HEK293 (cell line): ENCODE measurements around the gene DMBX1.
A peak's percentile ranks its signal among the peaks of the same experiment; 100 is the strongest.

Experiments
- CTCF ChIA-PET: fragments of 350-600 bp; formaldehyde crosslinking; extraction: SDS; loops from one replicate; lab custom pipeline; 2021; ENCODE audit warnings: antibody characterized with exemption; lab: Yijun Ruan, JAX
- POLR2A ChIA-PET: fragments of 300-600 bp; formaldehyde crosslinking; extraction: SDS; loops from one replicate; lab custom pipeline; 2020; ENCODE audit warnings: antibody characterized with exemption, inconsistent platforms; lab: Yijun Ruan, JAX
- H3K27ac ChIP-seq: fragments of 200-500 bp; sonication (Bioruptor generic); 2 replicates; pipeline ENCODE4 v1.5.1; 2014; ENCODE audit warnings: low read depth, low read length, control low read depth, inconsistent platforms; ENCODE audit errors: extremely low read depth
- H3K36me3 ChIP-seq, 2 experiments: fragments of 200-500 bp in 1 of 2; sonication (Bioruptor generic) in 1 of 2; 1 replicate in 1 of 2; 2 replicates in 1 of 2; pipeline ENCODE4 v1.5.1; 2014 to 2017; ENCODE audit warnings: inconsistent platforms in 2 of 2, low read length in 2 of 2; ENCODE audit not compliant: control insufficient read depth in 2 of 2, insufficient read depth in 1 of 2
- H3K4me1 ChIP-seq: fragments of 200-500 bp; sonication (Bioruptor generic); 2 replicates; pipeline ENCODE4 v1.5.1; 2014; ENCODE audit warnings: mild to moderate bottlenecking, low read length, inconsistent platforms; ENCODE audit not compliant: control insufficient read depth, insufficient read depth
- H3K4me3 ChIP-seq: 2 replicates; pipeline ENCODE4 v1.5.1; 2011; ENCODE audit warnings: low read depth, mild to moderate bottlenecking, control low read depth, low read length, moderate library complexity
- H3K9me3 ChIP-seq: fragments of 200-500 bp; sonication (Bioruptor generic); 2 replicates; pipeline ENCODE4 v1.5.1; 2014; ENCODE audit warnings: low read depth, low read length, inconsistent platforms; ENCODE audit not compliant: control insufficient read depth, insufficient read depth
- IKZF3 ChIP-seq: fragments of 450-650 bp; IDR thresholded peaks from 2 replicates; pipeline ENCODE4 v1.5.0; 2018; ENCODE audit warnings: missing biosample characterization, mild to moderate bottlenecking, missing genetic modification characterization, moderate library complexity
- RBAK ChIP-seq: fragments of 450-650 bp; formaldehyde crosslinking; IDR thresholded peaks from 2 replicates; pipeline ENCODE4 v1.5.1; 2016; ENCODE audit warnings: missing biosample characterization, missing genetic modification characterization
- ZBTB8A ChIP-seq: fragments of 450-650 bp; formaldehyde crosslinking; IDR thresholded peaks from 2 replicates; pipeline ENCODE4 v1.5.1; 2016; ENCODE audit warnings: missing biosample characterization, missing genetic modification characterization
- ZIC2 ChIP-seq: fragments of 450-650 bp; formaldehyde crosslinking; IDR thresholded peaks from 2 replicates; pipeline ENCODE4 v1.5.1; 2016; ENCODE audit warnings: missing biosample characterization, missing genetic modification characterization
- ZNF184 ChIP-seq: fragments of 450-650 bp; IDR thresholded peaks from 2 replicates; pipeline ENCODE4 v1.5.1; 2018; ENCODE audit warnings: missing biosample characterization, mild to moderate bottlenecking, missing genetic modification characterization
- ZNF239 ChIP-seq: fragments of 450-650 bp; formaldehyde crosslinking; IDR thresholded peaks from 2 replicates; pipeline ENCODE4 v1.5.1; 2016; ENCODE audit warnings: missing biosample characterization, missing genetic modification characterization
- ZNF423 ChIP-seq: fragments of 450-650 bp; formaldehyde crosslinking; IDR thresholded peaks from 2 replicates; pipeline ENCODE4 v1.5.1; 2016; ENCODE audit warnings: missing biosample characterization, missing genetic modification characterization
- ZNF501 ChIP-seq: fragments of 450-650 bp; formaldehyde crosslinking; IDR thresholded peaks from 2 replicates; pipeline ENCODE4 v1.5.1; 2016; ENCODE audit warnings: missing biosample characterization, missing genetic modification characterization
- ZNF549 ChIP-seq: fragments of 450-650 bp; IDR thresholded peaks from 2 replicates; pipeline ENCODE4 v1.5.1; 2018; ENCODE audit warnings: missing biosample characterization, missing genetic modification characterization, mild to moderate bottlenecking, inconsistent platforms, moderate library complexity
- ZSCAN16 ChIP-seq: fragments of 450-650 bp; formaldehyde crosslinking; IDR thresholded peaks from 2 replicates; pipeline ENCODE4 v1.5.1; 2016; ENCODE audit warnings: missing biosample characterization, missing genetic modification characterization
- TF ChIP-seq, protein P1 (sequence below): fragments of 450-650 bp; formaldehyde crosslinking; IDR thresholded peaks from 2 replicates; pipeline ENCODE4 v1.5.1; 2016; ENCODE audit warnings: missing biosample characterization, missing genetic modification characterization, borderline replicate concordance
- TF ChIP-seq, protein P2 (sequence below): fragments of 450-650 bp; formaldehyde crosslinking; IDR thresholded peaks from 2 replicates; pipeline ENCODE4 v1.5.1; 2017; ENCODE audit warnings: missing biosample characterization, mild to moderate bottlenecking, missing genetic modification characterization, moderate library complexity
- TF ChIP-seq, protein P3 (sequence below): fragments of 450-650 bp; formaldehyde crosslinking; IDR thresholded peaks from 2 replicates; pipeline ENCODE4 v1.5.1; 2017; ENCODE audit warnings: missing biosample characterization, missing genetic modification characterization
- TF ChIP-seq, protein P4 (sequence below): fragments of 450-650 bp; formaldehyde crosslinking; IDR thresholded peaks from 2 replicates; pipeline ENCODE4 v1.5.1; 2016; ENCODE audit warnings: missing biosample characterization, missing genetic modification characterization, low read depth
- TF ChIP-seq, protein P5 (sequence below): fragments of 450-650 bp; formaldehyde crosslinking; IDR thresholded peaks from 2 replicates; pipeline ENCODE4 v1.5.1; 2016; ENCODE audit warnings: missing biosample characterization, missing genetic modification characterization, low read depth
- TF ChIP-seq, protein P6 (sequence below): fragments of 450-650 bp; formaldehyde crosslinking; IDR thresholded peaks from 2 replicates; pipeline ENCODE4 v1.5.1; 2016; ENCODE audit warnings: missing biosample characterization, missing genetic modification characterization
- TF ChIP-seq, protein P7 (sequence below): fragments of 450-650 bp; IDR thresholded peaks from 2 replicates; pipeline ENCODE4 v1.5.1; 2018; ENCODE audit warnings: missing biosample characterization, mild to moderate bottlenecking, missing genetic modification characterization
- TF ChIP-seq, protein P8 (sequence below): fragments of 450-650 bp; formaldehyde crosslinking; IDR thresholded peaks from 2 replicates; pipeline ENCODE4 v1.5.1; 2016; ENCODE audit warnings: missing biosample characterization, missing genetic modification characterization
- TF ChIP-seq, protein P9 (sequence below): fragments of 450-650 bp; formaldehyde crosslinking; IDR thresholded peaks from 2 replicates; pipeline ENCODE4 v1.5.1; 2016; ENCODE audit warnings: missing biosample characterization, missing genetic modification characterization

DMBX1 gene

DNA sequence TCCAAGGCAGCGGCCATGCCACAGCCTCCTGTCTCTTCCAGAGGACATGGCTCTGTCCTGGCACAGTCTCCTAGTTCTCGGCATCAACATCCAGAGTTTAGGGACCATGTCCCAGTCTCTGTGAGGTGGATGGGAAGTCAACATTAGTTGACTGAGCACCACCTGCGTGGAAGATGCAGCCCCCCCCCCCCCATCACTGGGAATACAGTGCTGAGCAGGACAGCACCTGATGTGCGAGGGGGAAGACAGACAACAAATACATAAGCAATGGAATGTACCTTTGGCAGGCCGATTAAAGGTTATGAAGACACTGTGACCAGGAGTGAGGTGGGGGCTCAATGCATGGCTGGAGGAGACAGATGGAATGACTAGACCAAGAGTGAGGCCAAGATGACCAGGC is 35.2 kb downstream of the DMBX1 start (continued):
- TF ChIP-seq ZNF549 (tag by site-specific recombination) (no peak), RBAK (tag by site-specific recombination) (no peak), ZNF239 (tag by site-specific recombination) (no peak), ZNF501 (tag by site-specific recombination) (no peak), ZSCAN16 (tag by site-specific recombination) (no peak)
- TF ChIP-seq, protein P1, sequence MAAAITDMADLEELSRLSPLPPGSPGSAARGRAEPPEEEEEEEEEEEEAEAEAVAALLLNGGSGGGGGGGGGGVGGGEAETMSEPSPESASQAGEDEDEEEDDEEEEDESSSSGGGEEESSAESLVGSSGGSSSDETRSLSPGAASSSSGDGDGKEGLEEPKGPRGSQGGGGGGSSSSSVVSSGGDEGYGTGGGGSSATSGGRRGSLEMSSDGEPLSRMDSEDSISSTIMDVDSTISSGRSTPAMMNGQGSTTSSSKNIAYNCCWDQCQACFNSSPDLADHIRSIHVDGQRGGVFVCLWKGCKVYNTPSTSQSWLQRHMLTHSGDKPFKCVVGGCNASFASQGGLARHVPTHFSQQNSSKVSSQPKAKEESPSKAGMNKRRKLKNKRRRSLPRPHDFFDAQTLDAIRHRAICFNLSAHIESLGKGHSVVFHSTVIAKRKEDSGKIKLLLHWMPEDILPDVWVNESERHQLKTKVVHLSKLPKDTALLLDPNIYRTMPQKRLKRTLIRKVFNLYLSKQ, result no peak
- TF ChIP-seq, protein P2, sequence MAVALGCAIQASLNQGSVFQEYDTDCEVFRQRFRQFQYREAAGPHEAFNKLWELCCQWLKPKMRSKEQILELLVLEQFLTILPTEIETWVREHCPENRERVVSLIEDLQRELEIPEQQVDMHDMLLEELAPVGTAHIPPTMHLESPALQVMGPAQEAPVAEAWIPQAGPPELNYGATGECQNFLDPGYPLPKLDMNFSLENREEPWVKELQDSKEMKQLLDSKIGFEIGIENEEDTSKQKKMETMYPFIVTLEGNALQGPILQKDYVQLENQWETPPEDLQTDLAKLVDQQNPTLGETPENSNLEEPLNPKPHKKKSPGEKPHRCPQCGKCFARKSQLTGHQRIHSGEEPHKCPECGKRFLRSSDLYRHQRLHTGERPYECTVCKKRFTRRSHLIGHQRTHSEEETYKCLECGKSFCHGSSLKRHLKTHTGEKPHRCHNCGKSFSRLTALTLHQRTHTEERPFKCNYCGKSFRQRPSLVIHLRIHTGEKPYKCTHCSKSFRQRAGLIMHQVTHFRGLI (tag by site-specific recombination), result no peak
- TF ChIP-seq, protein P3, sequence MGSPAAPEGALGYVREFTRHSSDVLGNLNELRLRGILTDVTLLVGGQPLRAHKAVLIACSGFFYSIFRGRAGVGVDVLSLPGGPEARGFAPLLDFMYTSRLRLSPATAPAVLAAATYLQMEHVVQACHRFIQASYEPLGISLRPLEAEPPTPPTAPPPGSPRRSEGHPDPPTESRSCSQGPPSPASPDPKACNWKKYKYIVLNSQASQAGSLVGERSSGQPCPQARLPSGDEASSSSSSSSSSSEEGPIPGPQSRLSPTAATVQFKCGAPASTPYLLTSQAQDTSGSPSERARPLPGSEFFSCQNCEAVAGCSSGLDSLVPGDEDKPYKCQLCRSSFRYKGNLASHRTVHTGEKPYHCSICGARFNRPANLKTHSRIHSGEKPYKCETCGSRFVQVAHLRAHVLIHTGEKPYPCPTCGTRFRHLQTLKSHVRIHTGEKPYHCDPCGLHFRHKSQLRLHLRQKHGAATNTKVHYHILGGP (tag by site-specific recombination), result no peak
- TF ChIP-seq, protein P4, sequence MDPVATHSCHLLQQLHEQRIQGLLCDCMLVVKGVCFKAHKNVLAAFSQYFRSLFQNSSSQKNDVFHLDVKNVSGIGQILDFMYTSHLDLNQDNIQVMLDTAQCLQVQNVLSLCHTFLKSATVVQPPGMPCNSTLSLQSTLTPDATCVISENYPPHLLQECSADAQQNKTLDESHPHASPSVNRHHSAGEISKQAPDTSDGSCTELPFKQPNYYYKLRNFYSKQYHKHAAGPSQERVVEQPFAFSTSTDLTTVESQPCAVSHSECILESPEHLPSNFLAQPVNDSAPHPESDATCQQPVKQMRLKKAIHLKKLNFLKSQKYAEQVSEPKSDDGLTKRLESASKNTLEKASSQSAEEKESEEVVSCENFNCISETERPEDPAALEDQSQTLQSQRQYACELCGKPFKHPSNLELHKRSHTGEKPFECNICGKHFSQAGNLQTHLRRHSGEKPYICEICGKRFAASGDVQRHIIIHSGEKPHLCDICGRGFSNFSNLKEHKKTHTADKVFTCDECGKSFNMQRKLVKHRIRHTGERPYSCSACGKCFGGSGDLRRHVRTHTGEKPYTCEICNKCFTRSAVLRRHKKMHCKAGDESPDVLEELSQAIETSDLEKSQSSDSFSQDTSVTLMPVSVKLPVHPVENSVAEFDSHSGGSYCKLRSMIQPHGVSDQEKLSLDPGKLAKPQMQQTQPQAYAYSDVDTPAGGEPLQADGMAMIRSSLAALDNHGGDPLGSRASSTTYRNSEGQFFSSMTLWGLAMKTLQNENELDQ (tag by site-specific recombination), result no peak
- TF ChIP-seq, all 188 proteins: peak for 0

DNA sequence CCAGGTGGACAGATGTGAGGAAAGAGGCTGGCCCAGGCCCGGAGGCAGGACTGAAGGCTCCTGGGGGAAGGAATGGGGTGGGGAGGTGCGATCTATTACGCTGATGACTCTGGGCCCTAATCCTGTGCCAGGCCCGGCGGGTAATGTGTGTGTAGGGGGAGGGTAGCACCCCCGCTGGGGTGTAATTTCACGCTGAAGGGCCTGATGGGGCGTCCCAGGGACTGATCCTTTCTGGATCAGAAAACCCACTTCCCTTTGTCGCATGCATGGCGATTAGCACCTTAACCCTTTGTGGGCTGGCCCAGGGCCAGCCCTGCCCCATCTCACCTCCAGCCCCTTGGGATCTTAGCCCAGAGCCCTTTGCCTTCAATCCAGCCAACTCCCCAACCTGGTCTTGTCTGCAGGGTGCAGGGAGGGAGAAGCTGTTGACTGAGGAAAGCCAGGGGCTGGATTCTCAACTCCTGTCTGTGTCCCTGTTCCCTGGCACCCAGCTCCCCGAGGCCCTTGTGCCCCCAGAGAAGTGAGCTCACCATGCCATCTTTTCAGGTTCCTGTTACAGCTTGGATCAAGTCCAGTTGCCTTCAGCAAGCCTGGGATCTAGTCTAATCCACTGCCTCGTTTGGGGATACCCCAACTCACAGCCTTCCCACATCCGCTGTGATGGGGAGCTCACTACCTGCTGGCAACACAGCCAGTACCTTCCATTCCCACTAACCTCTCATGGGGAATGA is 35.8 kb downstream of the DMBX1 start:
- ChIA-PET CTCF (interaction anchor here (0.8 to 15.0 kb wide), 9 partner anchors 12 to 121 kb away, joined by 3 to 418 read pairs (median 18); partner anchors contain the start of gene DMBX1), POLR2A (no interaction called here)
- Histone ChIP-seq H3K4me3 (no peak overlapping the region), H3K36me3 (no peaks in the 10 kb centered on the region), H3K27ac (no peak overlapping the region), H3K9me3 (no peaks in the 10 kb centered on the region), H3K4me1 (peaks cover 5% of the 10 kb centered on the region; the same call in 1 of the 2 replicates)
- TF ChIP-seq, protein P5, sequence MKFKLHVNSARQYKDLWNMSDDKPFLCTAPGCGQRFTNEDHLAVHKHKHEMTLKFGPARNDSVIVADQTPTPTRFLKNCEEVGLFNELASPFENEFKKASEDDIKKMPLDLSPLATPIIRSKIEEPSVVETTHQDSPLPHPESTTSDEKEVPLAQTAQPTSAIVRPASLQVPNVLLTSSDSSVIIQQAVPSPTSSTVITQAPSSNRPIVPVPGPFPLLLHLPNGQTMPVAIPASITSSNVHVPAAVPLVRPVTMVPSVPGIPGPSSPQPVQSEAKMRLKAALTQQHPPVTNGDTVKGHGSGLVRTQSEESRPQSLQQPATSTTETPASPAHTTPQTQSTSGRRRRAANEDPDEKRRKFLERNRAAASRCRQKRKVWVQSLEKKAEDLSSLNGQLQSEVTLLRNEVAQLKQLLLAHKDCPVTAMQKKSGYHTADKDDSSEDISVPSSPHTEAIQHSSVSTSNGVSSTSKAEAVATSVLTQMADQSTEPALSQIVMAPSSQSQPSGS, result no peak
- TF ChIP-seq, protein P6, sequence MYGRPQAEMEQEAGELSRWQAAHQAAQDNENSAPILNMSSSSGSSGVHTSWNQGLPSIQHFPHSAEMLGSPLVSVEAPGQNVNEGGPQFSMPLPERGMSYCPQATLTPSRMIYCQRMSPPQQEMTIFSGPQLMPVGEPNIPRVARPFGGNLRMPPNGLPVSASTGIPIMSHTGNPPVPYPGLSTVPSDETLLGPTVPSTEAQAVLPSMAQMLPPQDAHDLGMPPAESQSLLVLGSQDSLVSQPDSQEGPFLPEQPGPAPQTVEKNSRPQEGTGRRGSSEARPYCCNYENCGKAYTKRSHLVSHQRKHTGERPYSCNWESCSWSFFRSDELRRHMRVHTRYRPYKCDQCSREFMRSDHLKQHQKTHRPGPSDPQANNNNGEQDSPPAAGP (tag by site-specific recombination), result peak; percentile 47; the same call in 1 of the 2 replicates
- TF ChIP-seq ZBTB8A (tag by site-specific recombination) (peak; percentile 54; the same call in 1 of the 2 replicates), RBAK (tag by site-specific recombination) (no peak), ZNF184 (no peak), ZIC2 (peak; percentile 91), ZNF423 (peak; percentile 63), IKZF3 (tag by site-specific recombination) (peak; percentile 20; the same call in 1 of the 2 replicates)
- TF ChIP-seq, protein P7, sequence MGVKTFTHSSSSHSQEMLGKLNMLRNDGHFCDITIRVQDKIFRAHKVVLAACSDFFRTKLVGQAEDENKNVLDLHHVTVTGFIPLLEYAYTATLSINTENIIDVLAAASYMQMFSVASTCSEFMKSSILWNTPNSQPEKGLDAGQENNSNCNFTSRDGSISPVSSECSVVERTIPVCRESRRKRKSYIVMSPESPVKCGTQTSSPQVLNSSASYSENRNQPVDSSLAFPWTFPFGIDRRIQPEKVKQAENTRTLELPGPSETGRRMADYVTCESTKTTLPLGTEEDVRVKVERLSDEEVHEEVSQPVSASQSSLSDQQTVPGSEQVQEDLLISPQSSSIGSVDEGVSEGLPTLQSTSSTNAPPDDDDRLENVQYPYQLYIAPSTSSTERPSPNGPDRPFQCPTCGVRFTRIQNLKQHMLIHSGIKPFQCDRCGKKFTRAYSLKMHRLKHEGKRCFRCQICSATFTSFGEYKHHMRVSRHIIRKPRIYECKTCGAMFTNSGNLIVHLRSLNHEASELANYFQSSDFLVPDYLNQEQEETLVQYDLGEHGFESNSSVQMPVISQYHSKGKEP, result peak; percentile 17; the same call in 1 of the 2 replicates
- TF ChIP-seq, protein P8, sequence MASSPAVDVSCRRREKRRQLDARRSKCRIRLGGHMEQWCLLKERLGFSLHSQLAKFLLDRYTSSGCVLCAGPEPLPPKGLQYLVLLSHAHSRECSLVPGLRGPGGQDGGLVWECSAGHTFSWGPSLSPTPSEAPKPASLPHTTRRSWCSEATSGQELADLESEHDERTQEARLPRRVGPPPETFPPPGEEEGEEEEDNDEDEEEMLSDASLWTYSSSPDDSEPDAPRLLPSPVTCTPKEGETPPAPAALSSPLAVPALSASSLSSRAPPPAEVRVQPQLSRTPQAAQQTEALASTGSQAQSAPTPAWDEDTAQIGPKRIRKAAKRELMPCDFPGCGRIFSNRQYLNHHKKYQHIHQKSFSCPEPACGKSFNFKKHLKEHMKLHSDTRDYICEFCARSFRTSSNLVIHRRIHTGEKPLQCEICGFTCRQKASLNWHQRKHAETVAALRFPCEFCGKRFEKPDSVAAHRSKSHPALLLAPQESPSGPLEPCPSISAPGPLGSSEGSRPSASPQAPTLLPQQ (tag by site-specific recombination), result no peak
- TF ChIP-seq, protein P9, sequence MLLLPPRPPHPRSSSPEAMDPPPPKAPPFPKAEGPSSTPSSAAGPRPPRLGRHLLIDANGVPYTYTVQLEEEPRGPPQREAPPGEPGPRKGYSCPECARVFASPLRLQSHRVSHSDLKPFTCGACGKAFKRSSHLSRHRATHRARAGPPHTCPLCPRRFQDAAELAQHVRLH (tag by site-specific recombination), result peak; percentile 60; the same call in 1 of the 2 replicates
